CD14-positive monocyte (primary cell): ENCODE results near the gene EXD3. TPM values are rescaled to one million over a fixed set of nuclear protein-coding genes. Genes with fewer than 3 reads are reported as not detected.

Experiments used
- DNase-seq, 3 donors: peaks; one replicate each; pipeline ENCODE4 v3.0.0-alpha.2; 2011 to 2022
- H2AFZ ChIP-seq: 2 replicates; pipeline ENCODE4 v1.6.0; 2012; ENCODE audit warnings: mild to moderate bottlenecking, low read depth, low read length, inconsistent platforms; ENCODE audit not compliant: insufficient read depth, poor library complexity, severe bottlenecking
- H3K27ac ChIP-seq, 2 donors: 1 replicate in 1 of 2; 2 replicates in 1 of 2; pipeline ENCODE4 v1.5.1; 2012 to 2013; ENCODE audit warnings: low read length in 2 of 2, control low read depth in 1 of 2, inconsistent platforms in 1 of 2, low read depth in 1 of 2, mild to moderate bottlenecking in 1 of 2
- H3K27me3 ChIP-seq, 2 donors: one replicate each; pipeline versions ENCODE4 v1.6.0 to v1.6.1; 2011 to 2013; ENCODE audit warnings: low read length in 2 of 2; ENCODE audit not compliant: control insufficient read depth in 2 of 2, insufficient read depth in 2 of 2
- H3K36me3 ChIP-seq, 2 donors: replicated peaks in 1 of 2; 1 replicate in 1 of 2; 2 replicates in 1 of 2; pipeline versions ENCODE4 v1.5.1 to v1.6.1; 2012 to 2013; ENCODE audit warnings: low read length in 2 of 2, control low read depth in 1 of 2, inconsistent platforms in 1 of 2, mild to moderate bottlenecking in 1 of 2; ENCODE audit not compliant: insufficient read depth in 2 of 2, control insufficient read depth in 1 of 2
- H3K4me1 ChIP-seq, 2 donors: 1 replicate in 1 of 2; 2 replicates in 1 of 2; pipeline versions ENCODE4 v1.5.1 to v1.6.1; 2012 to 2013; ENCODE audit warnings: low read length in 2 of 2, control low read depth in 1 of 2, inconsistent platforms in 1 of 2, mild to moderate bottlenecking in 1 of 2, moderate library complexity in 1 of 2; ENCODE audit not compliant: insufficient read depth in 2 of 2, control insufficient read depth in 1 of 2
- H3K4me2 ChIP-seq: replicated peaks from 2 replicates; pipeline ENCODE3; 2012; ENCODE audit warnings: low read length, moderate library complexity, mild to moderate bottlenecking; ENCODE audit not compliant: poor library complexity, severe bottlenecking; ENCODE audit errors: extremely low read depth
- H3K4me3 ChIP-seq, 3 experiments: fragments of 200-600 bp in 1 of 3; sonication (generic) in 1 of 3; replicated peaks in 1 of 3; 1 replicate in 2 of 3; 2 replicates in 1 of 3; pipeline ENCODE4 v1.5.1; 2011 to 2013; ENCODE audit warnings: low read length in 3 of 3, mild to moderate bottlenecking in 3 of 3, control low read depth in 2 of 3, low read depth in 2 of 3, inconsistent platforms in 1 of 3, moderate library complexity in 1 of 3
- H3K79me2 ChIP-seq: 2 replicates; pipeline ENCODE4 v1.6.0; 2012; ENCODE audit warnings: mild to moderate bottlenecking, control low read depth, inconsistent platforms, low read length, moderate library complexity; ENCODE audit not compliant: insufficient read depth
- H3K9ac ChIP-seq: 2 replicates; pipeline ENCODE4 v1.6.0; 2017; ENCODE audit warnings: low read length, mild to moderate bottlenecking; ENCODE audit not compliant: insufficient read depth, poor library complexity, severe bottlenecking
- H3K9me3 ChIP-seq, 2 donors: replicated peaks in 1 of 2; 1 replicate in 1 of 2; 2 replicates in 1 of 2; pipeline versions ENCODE4 v1.5.1 to v1.6.1; 2012 to 2013; ENCODE audit warnings: low read length in 2 of 2, control low read depth in 1 of 2; ENCODE audit not compliant: control insufficient read depth in 1 of 2, insufficient read depth in 1 of 2
- H4K20me1 ChIP-seq: 2 replicates; pipeline ENCODE4 v1.6.0; 2012; ENCODE audit warnings: mild to moderate bottlenecking, low read length, control low read depth, moderate library complexity; ENCODE audit not compliant: insufficient read depth
- H3K27ac Mint-ChIP-seq, 7 donors: one replicate each; pipeline ENCODE4 v1.8.0; 2020; ENCODE audit warnings: mild to moderate bottlenecking in 7 of 7, mixed read lengths in 7 of 7, moderate library complexity in 6 of 7, inconsistent platforms in 2 of 7
- H3K27me3 Mint-ChIP-seq, 3 donors: one replicate each; pipeline ENCODE4 v1.8.0; 2021 to 2022; ENCODE audit warnings: low read depth in 3 of 3, mild to moderate bottlenecking in 3 of 3, mixed read lengths in 3 of 3, moderate library complexity in 3 of 3, inconsistent platforms in 1 of 3
- H3K36me3 Mint-ChIP-seq, 2 donors: one replicate each; pipeline ENCODE4 v1.8.0; 2020; ENCODE audit warnings: mixed read lengths in 2 of 2, inconsistent platforms in 1 of 2, mild to moderate bottlenecking in 1 of 2
- H3K4me1 Mint-ChIP-seq: one replicate; pipeline ENCODE4 v1.8.0; 2020; ENCODE audit warnings: mild to moderate bottlenecking, mixed read lengths
- H3K4me3 Mint-ChIP-seq, 2 donors: one replicate each; pipeline ENCODE4 v1.8.0; 2020; ENCODE audit warnings: mild to moderate bottlenecking in 2 of 2, mixed read lengths in 2 of 2, moderate library complexity in 1 of 2
- H3K9me3 Mint-ChIP-seq, 7 donors: one replicate each; pipeline ENCODE4 v1.8.0; 2020 to 2022; ENCODE audit warnings: mixed read lengths in 7 of 7, mild to moderate bottlenecking in 6 of 7, moderate library complexity in 6 of 7, inconsistent platforms in 2 of 7
- CTCF ChIP-seq: fragments of 200-600 bp; IDR thresholded peaks from one replicate; pipeline ENCODE4 v1.8.0; 2022; ENCODE audit warnings: antibody characterized with exemption, mild to moderate bottlenecking
- WGBS: methylation state at CpG from one replicate; pipeline ENCODE4 v1.1.5; 2013; ENCODE audit warnings: missing lambda C conversion rate; ENCODE audit not compliant: insufficient coverage; 5-methylcytosine and 5-hydroxymethylcytosine counted together
- intact Hi-C, 2 donors: fragments of 100-400 bp; cut with micrococcal nuclease; formaldehyde crosslinking; loops; one replicate each; pipeline versions ENCODE4 v1.15.0 to v1.15.1; 2023
- polyA plus RNA-seq, 3 donors: library from polyadenylated mRNA; depleted of rRNA in 1 of 3; unstranded in 2 of 3; stranded (reverse) in 1 of 3; fragments of 300-500 nt in 2 of 3; fragments of >200 nt in 1 of 3; fragmentation: Illumina TruSeq in 2 of 3; gene quantifications; 1 replicate in 2 of 3; 2 replicates in 1 of 3; pipeline ENCODE4 v1.2.3, GENCODE V29; 2012 to 2021

Gene EXD3
- polyA plus RNA-seq, 3 donors: 2.0 to 10.8 (median 3.0) TPM

GRCh38 chr9:137279741-137280473 lies 143.1 kb downstream of the EXD3 start:
- no peak overlapping the region for H3K27ac Mint-ChIP-seq
- peaks cover 0 to 3% of the 10 kb centered on the region in 2 donors for H3K9me3 ChIP-seq
- 95% methylated on average over 32 of the region's 41 CpGs for WGBS
- H3K27me3 ChIP-seq: no peaks in the 10 kb centered on the region
- DNase-seq: peak in 1 of 3 donors; percentile 4
- H4K20me1 ChIP-seq: peaks cover 68% of the 10 kb centered on the region
- peaks cover 44 to 83% of the 10 kb centered on the region in 2 donors for H3K4me1 ChIP-seq
- H3K9ac ChIP-seq: no peak overlapping the region
- no peak for TF ChIP-seq CTCF
- peaks cover 43% of the 10 kb centered on the region for H3K4me1 Mint-ChIP-seq
- H3K36me3 ChIP-seq: peaks cover 26 to 47% of the 10 kb centered on the region in 2 donors
- peaks cover 0 to 4% (median 2%) of the 10 kb centered on the region in 7 donors for H3K9me3 Mint-ChIP-seq
- H3K4me3 Mint-ChIP-seq: peak overlapping the region in 1 of 2 donors; percentile 39
- peaks cover 56% of the 10 kb centered on the region for H3K79me2 ChIP-seq
- intact Hi-C loops: no loop called here
- peak overlapping the region in 1 of 3 experiments; percentile 30 for H3K4me3 ChIP-seq
- H3K36me3 Mint-ChIP-seq: peaks cover 29 to 38% of the 10 kb centered on the region in 2 donors
- H3K27ac ChIP-seq: no peak overlapping the region
- no peak overlapping the region for H2AFZ ChIP-seq
- H3K4me2 ChIP-seq: peak overlapping the region; percentile 36
- peaks cover 0 to 4% (median 2%) of the 10 kb centered on the region in 3 donors for H3K27me3 Mint-ChIP-seq

GRCh38 chr9:137278721-137279711 lies 143.9 kb downstream of the EXD3 start:
- H3K36me3 ChIP-seq: peaks cover 26 to 49% of the 10 kb centered on the region in 2 donors
- no peak for DNase-seq

More at GRCh38 chr9:137278721-137279711, 143.9 kb downstream of the EXD3 start:
- Mint-ChIP-seq H3K4me3 (peak overlapping the region in 1 of 2 donors; percentile 39), H3K9me3 (peaks cover 0 to 2% (median 0%) of the 10 kb centered on the region in 7 donors), H3K27me3 (peaks cover 0 to 4% (median 2%) of the 10 kb centered on the region in 3 donors), H3K27ac (no peak overlapping the region), H3K4me1 (peaks cover 51% of the 10 kb centered on the region), H3K36me3 (peaks cover 27 to 39% of the 10 kb centered on the region in 2 donors)
- no peaks in the 10 kb centered on the region for H3K27me3 ChIP-seq
- no peak overlapping the region for H2AFZ ChIP-seq
- peaks cover 50 to 85% of the 10 kb centered on the region in 2 donors for H3K4me1 ChIP-seq
- peaks cover 62% of the 10 kb centered on the region for H4K20me1 ChIP-seq
- H3K9ac ChIP-seq: peak overlapping the region; percentile 93
- peak overlapping the region in 2 of 3 experiments; percentile 98 to 99 for H3K4me3 ChIP-seq
- H3K9me3 ChIP-seq: no peaks in the 10 kb centered on the region
- H3K79me2 ChIP-seq: peaks cover 56% of the 10 kb centered on the region
- H3K27ac ChIP-seq: no peak overlapping the region
- WGBS: 95% methylated on average over 131 of the region's 139 CpGs
- intact Hi-C loops: no loop called here
- H3K4me2 ChIP-seq: peak overlapping the region; percentile 95
- TF ChIP-seq CTCF: no peak
